Stimulated activated CD8-positive, alpha-beta memory T cell treated with anti-CD3 and anti-CD28 coated beads, Interleukin-7, amount 100 ng/mL, for 24 hours (primary cell): ENCODE data around the gene ABCB8.

Experiments used
- DNase-seq: peaks from one replicate; pipeline ENCODE4 v3.0.0-alpha.2; 2020; ENCODE audit warnings: low read depth

ABCB8 gene

GRCh38 chr7:151074817-151075661 lies 46.8 kb downstream of the ABCB8 start:
- no peak for DNase-seq

- DNase-seq, result no peak
These were observed 47.4 kb downstream of the ABCB8 start for GRCh38 chr7:151075662-151075971.

- no peak for DNase-seq
These were observed 47.8 kb downstream of the ABCB8 start for GRCh38 chr7:151075978-151076426.

GRCh38 chr7:151076863-151077704 lies 48.8 kb downstream of the ABCB8 start:
- DNase-seq, result no peak

GRCh38 chr7:151077705-151078232 lies 49.5 kb downstream of the ABCB8 start:
- no peak for DNase-seq

- DNase-seq, result no peak
These were observed 50.2 kb downstream of the ABCB8 start for GRCh38 chr7:151078233-151079040.

- no peak for DNase-seq
These were observed 51.1 kb downstream of the ABCB8 start for GRCh38 chr7:151079199-151079910.

GRCh38 chr7:151080067-151080521 lies 51.8 kb downstream of the ABCB8 start:
- no peak for DNase-seq

GRCh38 chr7:151080522-151081169 lies 52.4 kb downstream of the ABCB8 start, which contains the start of gene FASTK:
Gene FASTK (minus strand): TSS chr7:151080809. CDS start chr7:151080766, 43 bp downstream.
- no peak for DNase-seq

- DNase-seq, result no peak
These were observed 53.2 kb downstream of the ABCB8 start for GRCh38 chr7:151081170-151082101.

- no peak for DNase-seq
These were observed 54.2 kb downstream of the ABCB8 start for GRCh38 chr7:151082141-151083070.

- peak; percentile 64 for DNase-seq
These were observed 55.0 kb downstream of the ABCB8 start, which contains the start of gene TMUB1 for GRCh38 chr7:151083071-151083823. Gene TMUB1 (minus strand): TSS chr7:151083493. CDS start chr7:151082563, 930 bp downstream.

- DNase-seq, result no peak
These were observed 55.5 kb downstream of the ABCB8 start for GRCh38 chr7:151083824-151084160.

- no peak for DNase-seq
These were observed 57.1 kb downstream of the ABCB8 start for GRCh38 chr7:151085329-151085690.

- DNase-seq, result no peak
These were observed 57.7 kb downstream of the ABCB8 start, which contains the start of gene AGAP3 for GRCh38 chr7:151085691-151086620. Gene AGAP3 (plus strand): TSS chr7:151086475. CDS start chr7:151086742, 267 bp downstream.

GRCh38 chr7:151086802-151087244 lies 58.6 kb downstream of the ABCB8 start:
- no peak for DNase-seq
